CD14-positive monocyte (primary cell): ENCODE data around the gene USP48. TPM values are rescaled to one million over a fixed set of nuclear protein-coding genes. Genes with fewer than 3 reads are reported as not detected.
A peak's percentile ranks its signal among the peaks of the same experiment; 100 is the strongest.

ENCODE experiments used
- DNase-seq, 3 donors: peaks; one replicate each; pipeline ENCODE4 v3.0.0-alpha.2; 2011 to 2022
- H2AFZ ChIP-seq: 2 replicates; pipeline ENCODE4 v1.6.0; 2012; ENCODE audit warnings: mild to moderate bottlenecking, low read depth, low read length, inconsistent platforms; ENCODE audit not compliant: insufficient read depth, poor library complexity, severe bottlenecking
- H3K27ac ChIP-seq, 2 donors: 1 replicate in 1 of 2; 2 replicates in 1 of 2; pipeline ENCODE4 v1.5.1; 2012 to 2013; ENCODE audit warnings: low read length in 2 of 2, control low read depth in 1 of 2, inconsistent platforms in 1 of 2, low read depth in 1 of 2, mild to moderate bottlenecking in 1 of 2
- H3K27me3 ChIP-seq, 2 donors: one replicate each; pipeline versions ENCODE4 v1.6.0 to v1.6.1; 2011 to 2013; ENCODE audit warnings: low read length in 2 of 2; ENCODE audit not compliant: control insufficient read depth in 2 of 2, insufficient read depth in 2 of 2
- H3K36me3 ChIP-seq, 2 donors: replicated peaks in 1 of 2; 1 replicate in 1 of 2; 2 replicates in 1 of 2; pipeline versions ENCODE4 v1.5.1 to v1.6.1; 2012 to 2013; ENCODE audit warnings: low read length in 2 of 2, control low read depth in 1 of 2, inconsistent platforms in 1 of 2, mild to moderate bottlenecking in 1 of 2; ENCODE audit not compliant: insufficient read depth in 2 of 2, control insufficient read depth in 1 of 2
- H3K4me1 ChIP-seq, 2 donors: 1 replicate in 1 of 2; 2 replicates in 1 of 2; pipeline versions ENCODE4 v1.5.1 to v1.6.1; 2012 to 2013; ENCODE audit warnings: low read length in 2 of 2, control low read depth in 1 of 2, inconsistent platforms in 1 of 2, mild to moderate bottlenecking in 1 of 2, moderate library complexity in 1 of 2; ENCODE audit not compliant: insufficient read depth in 2 of 2, control insufficient read depth in 1 of 2
- H3K4me2 ChIP-seq: replicated peaks from 2 replicates; pipeline ENCODE3; 2012; ENCODE audit warnings: low read length, moderate library complexity, mild to moderate bottlenecking; ENCODE audit not compliant: poor library complexity, severe bottlenecking; ENCODE audit errors: extremely low read depth
- H3K4me3 ChIP-seq, 3 experiments: fragments of 200-600 bp in 1 of 3; sonication (generic) in 1 of 3; replicated peaks in 1 of 3; 1 replicate in 2 of 3; 2 replicates in 1 of 3; pipeline ENCODE4 v1.5.1; 2011 to 2013; ENCODE audit warnings: low read length in 3 of 3, mild to moderate bottlenecking in 3 of 3, control low read depth in 2 of 3, low read depth in 2 of 3, inconsistent platforms in 1 of 3, moderate library complexity in 1 of 3
- H3K79me2 ChIP-seq: 2 replicates; pipeline ENCODE4 v1.6.0; 2012; ENCODE audit warnings: mild to moderate bottlenecking, control low read depth, inconsistent platforms, low read length, moderate library complexity; ENCODE audit not compliant: insufficient read depth
- H3K9ac ChIP-seq: 2 replicates; pipeline ENCODE4 v1.6.0; 2017; ENCODE audit warnings: low read length, mild to moderate bottlenecking; ENCODE audit not compliant: insufficient read depth, poor library complexity, severe bottlenecking
- H3K9me3 ChIP-seq, 2 donors: replicated peaks in 1 of 2; 1 replicate in 1 of 2; 2 replicates in 1 of 2; pipeline versions ENCODE4 v1.5.1 to v1.6.1; 2012 to 2013; ENCODE audit warnings: low read length in 2 of 2, control low read depth in 1 of 2; ENCODE audit not compliant: control insufficient read depth in 1 of 2, insufficient read depth in 1 of 2
- H4K20me1 ChIP-seq: 2 replicates; pipeline ENCODE4 v1.6.0; 2012; ENCODE audit warnings: mild to moderate bottlenecking, low read length, control low read depth, moderate library complexity; ENCODE audit not compliant: insufficient read depth
- H3K27ac Mint-ChIP-seq, 7 donors: one replicate each; pipeline ENCODE4 v1.8.0; 2020; ENCODE audit warnings: mild to moderate bottlenecking in 7 of 7, mixed read lengths in 7 of 7, moderate library complexity in 6 of 7, inconsistent platforms in 2 of 7
- H3K27me3 Mint-ChIP-seq, 3 donors: one replicate each; pipeline ENCODE4 v1.8.0; 2021 to 2022; ENCODE audit warnings: low read depth in 3 of 3, mild to moderate bottlenecking in 3 of 3, mixed read lengths in 3 of 3, moderate library complexity in 3 of 3, inconsistent platforms in 1 of 3
- H3K36me3 Mint-ChIP-seq, 2 donors: one replicate each; pipeline ENCODE4 v1.8.0; 2020; ENCODE audit warnings: mixed read lengths in 2 of 2, inconsistent platforms in 1 of 2, mild to moderate bottlenecking in 1 of 2
- H3K4me1 Mint-ChIP-seq: one replicate; pipeline ENCODE4 v1.8.0; 2020; ENCODE audit warnings: mild to moderate bottlenecking, mixed read lengths
- H3K4me3 Mint-ChIP-seq, 2 donors: one replicate each; pipeline ENCODE4 v1.8.0; 2020; ENCODE audit warnings: mild to moderate bottlenecking in 2 of 2, mixed read lengths in 2 of 2, moderate library complexity in 1 of 2
- H3K9me3 Mint-ChIP-seq, 7 donors: one replicate each; pipeline ENCODE4 v1.8.0; 2020 to 2022; ENCODE audit warnings: mixed read lengths in 7 of 7, mild to moderate bottlenecking in 6 of 7, moderate library complexity in 6 of 7, inconsistent platforms in 2 of 7
- WGBS: methylation state at CpG from one replicate; pipeline ENCODE4 v1.1.5; 2013; ENCODE audit warnings: missing lambda C conversion rate; ENCODE audit not compliant: insufficient coverage; 5-methylcytosine and 5-hydroxymethylcytosine counted together
- intact Hi-C, 2 donors: fragments of 100-400 bp; cut with micrococcal nuclease; formaldehyde crosslinking; loops; one replicate each; pipeline versions ENCODE4 v1.15.0 to v1.15.1; 2023
- polyA plus RNA-seq, 3 donors: library from polyadenylated mRNA; depleted of rRNA in 1 of 3; unstranded in 2 of 3; stranded (reverse) in 1 of 3; fragments of 300-500 nt in 2 of 3; fragments of >200 nt in 1 of 3; fragmentation: Illumina TruSeq in 2 of 3; gene quantifications; 1 replicate in 2 of 3; 2 replicates in 1 of 3; pipeline ENCODE4 v1.2.3, GENCODE V29; 2012 to 2021
- TF ChIP-seq, protein P1 (sequence below): fragments of 200-600 bp; IDR thresholded peaks from one replicate; pipeline ENCODE4 v1.8.0; 2022; ENCODE audit warnings: antibody characterized with exemption, mild to moderate bottlenecking

USP48 gene
- polyA plus RNA-seq, 3 donors, result 26.5 to 40.2 (median 34.3) TPM

DNA sequence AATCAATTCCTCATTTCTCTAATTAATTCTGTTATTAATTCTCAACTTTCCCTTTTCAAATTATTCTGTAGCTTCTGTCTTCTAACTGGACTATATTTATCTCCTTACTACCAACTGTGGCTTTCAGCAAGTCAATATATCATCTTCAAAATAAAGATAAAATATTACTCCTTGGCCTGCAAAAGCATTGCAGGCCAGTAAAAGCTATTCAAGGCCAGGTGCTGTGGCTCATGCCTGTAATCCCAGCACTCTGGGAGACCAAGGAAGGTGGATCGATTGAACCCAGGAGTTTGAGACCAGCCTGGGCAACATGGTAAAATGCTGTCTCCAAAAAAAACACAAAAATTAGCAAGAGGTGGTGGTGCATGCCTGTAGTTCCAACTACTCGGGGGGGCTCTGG, 27.9 kb downstream of the USP48 start:
- H3K4me2 ChIP-seq, result no peak overlapping the region
- Mint-ChIP-seq H3K4me3 (no peak overlapping the region), H3K36me3 (peaks cover 44 to 62% of the 10 kb centered on the region in 2 donors), H3K4me1 (peaks cover 25% of the 10 kb centered on the region), H3K27ac (peak overlapping the region in 1 of 7 donors; percentile 18), H3K27me3 (peaks cover 0 to 2% (median 1%) of the 10 kb centered on the region in 3 donors), H3K9me3 (no peaks in the 10 kb centered on the region)
- H3K9ac ChIP-seq, result no peak overlapping the region
- peaks cover 46 to 59% of the 10 kb centered on the region in 2 donors for H3K36me3 ChIP-seq
- no peaks in the 10 kb centered on the region for H3K9me3 ChIP-seq
- H4K20me1 ChIP-seq, result peaks cover 30% of the 10 kb centered on the region
- H3K79me2 ChIP-seq, result peaks cover 97% of the 10 kb centered on the region
- peak overlapping the region in 1 of 2 donors; percentile 66 for H3K27ac ChIP-seq
- no CpG with 5 or more reads among the region's 2 CpGs for WGBS
- intact Hi-C loops, result no loop called here
- peaks cover 15 to 27% of the 10 kb centered on the region in 2 donors for H3K4me1 ChIP-seq
- DNase-seq, result no peak
- no peak overlapping the region for H3K4me3 ChIP-seq
- H2AFZ ChIP-seq, result no peak overlapping the region
- no peaks in the 10 kb centered on the region for H3K27me3 ChIP-seq
- TF ChIP-seq, protein P1, sequence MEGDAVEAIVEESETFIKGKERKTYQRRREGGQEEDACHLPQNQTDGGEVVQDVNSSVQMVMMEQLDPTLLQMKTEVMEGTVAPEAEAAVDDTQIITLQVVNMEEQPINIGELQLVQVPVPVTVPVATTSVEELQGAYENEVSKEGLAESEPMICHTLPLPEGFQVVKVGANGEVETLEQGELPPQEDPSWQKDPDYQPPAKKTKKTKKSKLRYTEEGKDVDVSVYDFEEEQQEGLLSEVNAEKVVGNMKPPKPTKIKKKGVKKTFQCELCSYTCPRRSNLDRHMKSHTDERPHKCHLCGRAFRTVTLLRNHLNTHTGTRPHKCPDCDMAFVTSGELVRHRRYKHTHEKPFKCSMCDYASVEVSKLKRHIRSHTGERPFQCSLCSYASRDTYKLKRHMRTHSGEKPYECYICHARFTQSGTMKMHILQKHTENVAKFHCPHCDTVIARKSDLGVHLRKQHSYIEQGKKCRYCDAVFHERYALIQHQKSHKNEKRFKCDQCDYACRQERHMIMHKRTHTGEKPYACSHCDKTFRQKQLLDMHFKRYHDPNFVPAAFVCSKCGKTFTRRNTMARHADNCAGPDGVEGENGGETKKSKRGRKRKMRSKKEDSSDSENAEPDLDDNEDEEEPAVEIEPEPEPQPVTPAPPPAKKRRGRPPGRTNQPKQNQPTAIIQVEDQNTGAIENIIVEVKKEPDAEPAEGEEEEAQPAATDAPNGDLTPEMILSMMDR, result no peak

DNA sequence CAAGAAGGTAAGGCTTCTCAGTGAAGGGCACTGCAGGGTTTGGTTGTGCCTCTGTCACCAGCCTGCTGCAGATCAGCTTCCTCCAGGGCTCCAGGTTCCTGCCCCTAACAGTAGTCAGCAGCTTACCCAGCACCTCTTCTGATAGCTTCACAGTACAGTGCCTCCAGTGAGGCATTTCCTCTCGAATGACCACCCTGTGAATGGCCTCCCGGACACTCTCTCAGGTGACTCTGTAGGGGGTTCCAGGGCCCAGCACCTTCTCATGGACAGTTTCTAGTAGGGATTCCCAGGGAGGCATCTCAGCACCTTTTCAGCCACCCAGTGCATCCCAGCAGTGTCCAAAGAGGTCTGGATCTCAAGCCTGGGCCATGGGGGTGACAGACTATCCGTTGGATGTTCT, 28.4 kb downstream of the USP48 start:
- peaks cover 97% of the 10 kb centered on the region for H3K79me2 ChIP-seq

More for the DNA sequence above, 28.4 kb downstream of the USP48 start:
- Histone ChIP-seq H3K36me3 (peaks cover 51 to 63% of the 10 kb centered on the region in 2 donors), H4K20me1 (peaks cover 30% of the 10 kb centered on the region), H3K9ac (no peak overlapping the region), H3K27ac (peak overlapping the region in 1 of 2 donors; percentile 66), H3K9me3 (no peaks in the 10 kb centered on the region), H2AFZ (no peak overlapping the region), H3K27me3 (no peaks in the 10 kb centered on the region), H3K4me3 (no peak overlapping the region), H3K4me1 (peaks cover 15 to 23% of the 10 kb centered on the region in 2 donors), H3K4me2 (no peak overlapping the region)
- DNase-seq, result no peak
- Mint-ChIP-seq H3K4me1 (peaks cover 21% of the 10 kb centered on the region), H3K4me3 (no peak overlapping the region), H3K27me3 (peaks cover 0 to 2% (median 1%) of the 10 kb centered on the region in 3 donors), H3K36me3 (peaks cover 49 to 67% of the 10 kb centered on the region in 2 donors), H3K27ac (peak overlapping the region in 6 of 7 donors; percentile 12 to 72 (median 50)), H3K9me3 (no peaks in the 10 kb centered on the region)
- intact Hi-C loops, result no loop called here
- TF ChIP-seq, protein P1, result no peak
- WGBS, result 100% methylated on average over 2 of the region's 3 CpGs
